ENCODE results near the gene EGFLAM. TPM values are rescaled to one million over a fixed set of nuclear protein-coding genes. Genes with fewer than 3 reads are reported as not detected.

Gene EGFLAM
- total and polyA plus RNA-seq, 2 experiments from 2014 or later, result 0.24 to 1.9 TPM

DNA sequence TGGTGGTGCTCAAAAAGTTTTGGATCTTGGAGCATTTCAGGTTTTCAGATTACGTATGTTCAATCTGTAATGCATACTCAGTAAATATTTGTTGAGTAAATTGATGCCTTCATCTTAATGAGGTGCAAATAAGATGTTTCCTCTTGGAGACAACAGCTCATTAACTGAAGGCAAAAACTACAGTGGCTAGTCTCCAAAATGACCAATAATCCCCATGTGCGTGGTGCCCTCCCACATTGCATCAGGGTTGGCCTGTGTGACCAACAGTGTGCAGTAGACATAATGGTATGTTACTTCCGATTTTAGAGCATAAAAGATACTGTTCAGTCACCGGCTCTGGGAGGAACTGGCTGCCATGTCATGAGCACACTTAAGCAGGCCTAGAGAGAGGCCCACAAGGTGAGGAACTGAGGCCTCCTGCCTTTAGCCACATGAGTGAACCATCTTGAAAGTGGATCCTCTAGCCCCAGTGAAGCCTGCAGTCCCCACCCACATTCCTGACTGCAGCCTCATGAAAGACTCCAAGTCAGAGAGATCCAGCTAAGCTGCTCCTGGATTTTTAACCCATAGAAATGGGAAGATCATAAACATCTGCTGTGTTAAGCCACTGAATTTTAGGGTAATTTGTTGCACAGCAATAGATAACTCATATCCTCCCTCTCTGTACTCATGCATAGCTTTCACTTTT lies 242.4 kb downstream of the EGFLAM start (continued):
- TF ChIP-seq ZNF462 (CRISPR knock-in tag; IDR thresholded peaks at IDR 0.05), result no peak

DNA sequence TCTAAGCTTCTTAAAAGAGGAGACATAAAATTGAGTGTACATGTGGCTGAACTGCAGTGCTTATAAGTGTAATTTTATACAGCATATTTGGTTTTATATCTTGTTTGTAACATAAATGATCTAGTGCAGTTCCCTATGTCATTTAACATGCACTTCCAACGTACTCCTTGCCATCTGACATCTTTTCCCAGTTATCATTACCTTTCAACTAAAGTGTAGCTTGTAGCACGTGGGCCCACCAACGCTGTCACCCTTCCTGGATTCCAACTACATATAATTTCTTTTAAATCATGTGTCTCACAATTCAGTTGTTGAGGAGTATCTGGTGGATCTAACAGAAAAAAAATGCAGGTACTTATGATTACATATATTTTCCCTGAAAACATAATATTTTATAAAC lies 247.9 kb downstream of the EGFLAM start:
- H2AFZ ChIP-seq, result no peak overlapping the region
- H3K4me1 ChIP-seq (ENCODE audit: insufficient read depth), result no peaks in the 10 kb centered on the region
- H3K4me2 ChIP-seq, result no peak overlapping the region
- DNase-seq (ENCODE audit: low spot score), result no peak
- no peaks in the 10 kb centered on the region for H3F3A ChIP-seq (replicated peaks; ENCODE audit: low read depth)
- no peak for ATAC-seq
- H3K36me3 ChIP-seq (ENCODE audit: insufficient read depth), result 0 out of 2 replicates have a peak, but pooled peaks cover 3% of the 10 kb centered on the region
- H3K27ac Mint-ChIP-seq, result no peak overlapping the region
- no peak overlapping the region for H3K4me3 ChIP-seq
- no peaks in the 10 kb centered on the region for H3K79me2 ChIP-seq (replicated peaks; ENCODE audit: insufficient read depth)
- TF ChIP-seq REST (IDR thresholded peaks at IDR 0.05; ENCODE audit: unreplicated experiment) (no peak), ZNF114 (CRISPR knock-in tag; IDR thresholded peaks at IDR 0.05) (no peak), POLR2AphosphoS5 (IDR thresholded peaks at IDR 0.05; ENCODE audit: low read depth) (no peak)
- H3K4me3 Mint-ChIP-seq, result no peak overlapping the region
- H3K27me3 Mint-ChIP-seq (ENCODE audit: insufficient read depth, low read depth, poor library complexity), result no peaks in the 10 kb centered on the region
- no peaks in the 10 kb centered on the region; the same call in 1 of the 2 replicates for H4K20me1 ChIP-seq (replicated peaks; ENCODE audit: insufficient read depth)
- H3K9me3 Mint-ChIP-seq, result no peaks in the 10 kb centered on the region
- peaks cover 6% of the 10 kb centered on the region; the same call in 2 of the 3 replicates for H3K4me1 Mint-ChIP-seq
- no peaks in the 10 kb centered on the region for H3K9me2 ChIP-seq (ENCODE audit: insufficient read depth)
- no peaks in the 10 kb centered on the region for H3K27me3 ChIP-seq (ENCODE audit: insufficient read depth)
- no peak overlapping the region for H3K27ac ChIP-seq (ENCODE audit: low read depth)
- no peaks in the 10 kb centered on the region for H3K36me3 Mint-ChIP-seq (ENCODE audit: low read depth)

Measured in GM23338 (cell line).